ENCODE results near the gene LONP1.

LONP1 gene

DNA sequence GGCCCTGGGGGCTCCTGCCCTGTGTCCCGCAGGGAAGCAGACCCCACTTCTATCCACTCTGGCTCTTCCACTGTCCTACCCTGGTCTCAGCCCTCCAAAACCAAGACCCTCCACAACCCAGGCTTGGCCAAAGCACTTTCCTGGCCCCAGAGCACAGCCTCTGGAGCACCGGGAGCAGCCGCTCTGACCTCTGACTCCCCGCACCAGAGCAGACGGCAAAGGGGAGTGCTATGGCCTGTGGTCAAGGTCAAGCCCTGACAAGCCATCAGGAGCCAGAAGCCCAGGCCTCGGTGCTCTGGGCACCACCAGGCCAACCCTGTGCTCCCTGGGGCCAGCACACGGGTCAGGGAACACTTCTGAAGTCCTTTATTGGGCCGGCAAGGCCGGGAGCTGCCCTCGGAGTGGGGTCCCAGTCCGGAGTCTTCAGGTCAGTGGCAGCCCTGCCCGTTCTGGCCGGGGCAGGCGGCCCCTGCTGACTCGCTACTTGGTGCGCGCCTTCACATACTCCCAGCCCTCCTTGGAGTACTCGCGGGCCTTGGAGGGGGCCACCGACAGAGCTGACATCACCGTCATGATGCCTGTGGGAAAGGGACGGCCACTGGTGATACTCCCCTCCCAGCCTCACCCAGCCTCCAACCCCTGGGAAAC lies 41.8 kb downstream of the LONP1 start:
- DNase-seq (ENCODE audit: low read depth): no peak

GRCh38 chr19:5677580-5677979 lies 42.4 kb downstream of the LONP1 start:
- no peak for DNase-seq (ENCODE audit: low read depth)

DNA sequence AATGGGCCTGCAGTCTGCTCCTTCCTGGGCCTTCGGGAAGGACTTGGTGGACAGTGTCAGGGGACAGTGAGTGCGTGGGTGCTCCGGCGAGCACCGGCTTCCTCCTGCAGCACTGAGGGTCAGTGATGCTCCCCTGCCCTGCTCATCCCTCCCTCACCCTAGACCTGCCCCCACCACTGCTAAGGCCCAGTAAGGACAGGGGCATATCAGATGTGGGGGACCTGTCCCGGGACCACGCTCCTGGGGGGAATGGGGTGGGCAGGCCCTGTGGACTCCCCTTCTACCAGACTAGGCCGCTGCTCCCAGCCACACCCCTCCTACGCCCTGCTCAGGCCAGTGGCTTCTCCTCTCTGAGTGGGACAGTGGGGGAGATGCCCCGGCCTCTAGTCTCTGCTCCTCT lies 42.8 kb downstream of the LONP1 start:
- DNase-seq (ENCODE audit: low read depth): no peak

- no peak for DNase-seq (ENCODE audit: low read depth)
Measured at GRCh38 chr19:5676772-5677105, 43.2 kb downstream of the LONP1 start.

- DNase-seq (ENCODE audit: low read depth): no peak
Measured at GRCh38 chr19:5676105-5676771, 43.7 kb downstream of the LONP1 start.

DNA sequence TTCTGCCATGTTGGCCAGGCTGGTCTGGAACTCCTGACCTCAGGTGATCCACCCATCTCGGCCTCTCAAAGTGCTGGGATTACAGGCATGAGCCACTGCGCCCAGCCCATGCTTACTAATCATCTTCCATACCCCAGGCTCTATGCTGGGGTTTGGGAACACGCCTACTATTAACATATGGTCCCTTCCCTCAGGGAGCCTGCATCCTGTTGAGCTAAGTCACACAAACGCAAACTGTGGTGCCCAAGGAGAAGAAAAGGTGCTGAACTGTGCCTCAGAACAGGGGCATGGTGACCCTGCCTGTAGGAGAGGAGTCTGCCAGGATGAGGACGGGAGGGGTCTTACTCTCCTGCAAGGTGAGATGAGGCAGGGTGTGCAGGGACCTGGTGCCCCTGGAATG lies 45.2 kb downstream of the LONP1 start:
- DNase-seq (ENCODE audit: low read depth): no peak

- DNase-seq (ENCODE audit: low read depth): no peak
Measured at GRCh38 chr19:5673752-5674151, 46.2 kb downstream of the LONP1 start.

DNA sequence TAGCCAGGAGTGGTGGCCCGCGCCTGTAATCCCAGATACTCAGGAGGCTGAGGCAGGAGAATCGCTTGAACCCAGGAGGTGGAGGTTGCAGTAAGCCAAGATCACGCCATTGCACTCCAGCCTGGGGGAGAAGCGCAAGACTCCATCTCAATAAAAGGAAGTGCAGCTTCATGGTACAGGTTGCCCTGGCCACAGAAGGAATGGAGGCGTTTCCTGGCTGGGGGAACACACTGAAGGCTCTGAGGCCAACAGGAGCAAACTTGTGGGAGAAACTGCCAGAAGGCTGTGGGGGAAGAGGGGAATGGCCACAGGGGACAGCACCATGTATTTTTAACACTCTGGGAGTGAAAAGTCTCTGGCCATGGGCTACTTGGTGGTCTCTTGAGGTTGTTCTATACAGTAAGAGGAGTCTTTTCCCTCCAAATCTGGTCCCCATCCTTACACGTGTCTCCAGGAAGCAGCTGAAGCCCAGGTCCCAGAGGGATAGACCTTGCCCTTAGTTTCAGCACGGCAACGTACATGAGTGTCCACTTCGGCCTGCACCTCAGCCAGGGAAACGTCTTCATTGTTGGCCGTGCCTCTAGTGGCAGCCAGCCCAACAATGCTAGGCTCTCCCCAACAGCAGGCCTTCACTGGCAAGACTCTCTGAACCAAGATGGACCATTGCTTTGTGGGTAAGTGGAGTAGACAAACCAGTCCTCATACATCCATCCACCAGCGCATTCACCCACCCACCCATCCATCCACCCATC lies 47.1 kb downstream of the LONP1 start:
- DNase-seq (ENCODE audit: low read depth): no peak

- DNase-seq (ENCODE audit: low read depth): no peak
Measured at GRCh38 chr19:5671600-5671999, 48.3 kb downstream of the LONP1 start.

GRCh38 chr19:5669212-5669611 lies 50.7 kb downstream of the LONP1 start:
- DNase-seq (ENCODE audit: low read depth): no peak

DNA sequence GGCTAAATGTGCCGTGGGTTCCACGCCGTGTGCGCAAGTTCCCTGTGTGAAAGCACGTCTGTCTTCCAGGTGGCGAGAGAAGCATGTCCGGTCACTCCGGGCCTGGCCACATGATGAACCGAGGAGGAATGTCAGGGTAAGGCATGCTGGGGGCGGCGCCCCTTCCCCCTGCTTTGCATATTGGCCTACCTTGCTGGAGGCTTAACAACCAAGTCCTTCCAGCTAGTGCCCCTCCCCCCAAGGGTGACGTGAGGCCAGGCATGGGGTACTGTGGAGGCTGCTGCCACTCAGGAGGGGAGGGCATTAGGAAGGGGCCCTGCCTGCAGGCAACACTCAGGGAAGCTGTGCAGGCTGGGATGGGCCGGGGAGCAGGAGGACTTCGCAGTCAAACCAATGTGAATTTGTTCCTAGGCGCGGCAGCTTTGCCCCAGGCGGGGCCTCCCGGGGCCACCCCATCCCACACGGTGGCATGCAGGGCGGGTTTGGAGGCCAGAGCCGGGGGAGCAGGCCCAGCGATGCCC lies 52.1 kb downstream of the LONP1 start:
- DNase-seq (ENCODE audit: low read depth): no peak

GRCh38 chr19:5666921-5667610 lies 52.9 kb downstream of the LONP1 start:
- no peak for DNase-seq (ENCODE audit: low read depth)

DNA sequence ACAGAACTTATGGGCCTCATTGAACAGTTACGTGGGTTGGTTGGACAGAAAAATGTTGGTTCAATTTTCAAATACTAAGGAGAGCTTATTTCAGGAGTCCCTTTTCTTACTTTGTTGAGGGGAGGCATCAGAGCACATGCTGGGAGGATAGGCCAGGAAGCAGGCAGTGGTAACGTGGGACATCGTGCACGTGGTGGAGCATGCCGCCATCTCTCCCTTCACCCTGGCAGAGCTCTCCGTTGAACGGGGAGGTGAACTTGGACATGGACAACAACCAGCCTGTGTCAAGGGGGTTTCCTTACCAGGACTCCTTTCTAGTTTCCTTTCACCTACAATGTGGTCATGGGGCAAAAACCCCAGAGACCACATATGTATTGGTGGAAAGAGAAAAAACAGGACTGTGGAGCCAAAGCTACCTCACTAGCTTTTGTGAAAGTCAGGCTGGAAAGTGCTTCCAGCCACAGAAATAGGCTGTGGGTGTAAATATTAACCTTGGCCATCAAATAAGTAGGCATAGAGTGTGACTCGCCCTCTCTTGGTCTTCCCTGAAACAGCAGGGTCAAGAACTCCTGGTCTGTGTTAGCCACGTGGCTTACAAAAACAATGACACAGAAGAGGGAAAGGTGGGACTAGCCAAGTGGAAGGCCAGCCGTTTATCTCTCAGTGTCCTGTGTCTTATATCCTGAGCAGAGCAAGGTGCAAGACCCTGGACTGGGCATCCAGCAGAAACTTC lies 54.0 kb downstream of the LONP1 start:
- DNase-seq (ENCODE audit: low read depth): no peak

GRCh38 chr19:5664515-5664914 lies 55.4 kb downstream of the LONP1 start:
- DNase-seq (ENCODE audit: low read depth): no peak

- no peak for DNase-seq (ENCODE audit: low read depth)
Measured at GRCh38 chr19:5663904-5664303, 56.0 kb downstream of the LONP1 start.

- no peak for DNase-seq (ENCODE audit: low read depth)
Measured at GRCh38 chr19:5661483-5661882, 58.5 kb downstream of the LONP1 start.

- no peak for DNase-seq (ENCODE audit: low read depth)
Measured at GRCh38 chr19:5655412-5655811, 64.5 kb downstream of the LONP1 start.

DNA sequence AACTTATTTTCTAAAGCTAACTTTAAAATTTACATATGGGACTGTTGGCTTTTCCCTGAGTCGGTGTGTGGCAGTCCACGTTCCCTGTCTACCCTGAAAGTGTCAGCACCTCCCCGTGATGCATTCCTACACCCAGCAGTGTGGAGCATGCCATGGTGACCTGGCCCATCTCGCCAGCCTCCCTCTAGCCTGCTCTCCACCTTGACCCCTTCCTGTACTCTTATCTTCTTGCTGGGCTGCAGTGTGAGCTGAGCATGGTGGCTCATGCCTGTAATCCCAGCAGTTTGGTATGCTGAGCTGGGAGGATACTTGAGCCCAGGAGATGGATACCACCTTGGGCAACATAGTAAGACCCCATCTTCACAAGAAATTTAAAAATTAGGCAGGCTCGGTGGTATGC lies 65.0 kb downstream of the LONP1 start:
- no peak for DNase-seq (ENCODE audit: low read depth)

- DNase-seq (ENCODE audit: low read depth): no peak
Measured at GRCh38 chr19:5652261-5652660, 67.7 kb downstream of the LONP1 start.

DNA sequence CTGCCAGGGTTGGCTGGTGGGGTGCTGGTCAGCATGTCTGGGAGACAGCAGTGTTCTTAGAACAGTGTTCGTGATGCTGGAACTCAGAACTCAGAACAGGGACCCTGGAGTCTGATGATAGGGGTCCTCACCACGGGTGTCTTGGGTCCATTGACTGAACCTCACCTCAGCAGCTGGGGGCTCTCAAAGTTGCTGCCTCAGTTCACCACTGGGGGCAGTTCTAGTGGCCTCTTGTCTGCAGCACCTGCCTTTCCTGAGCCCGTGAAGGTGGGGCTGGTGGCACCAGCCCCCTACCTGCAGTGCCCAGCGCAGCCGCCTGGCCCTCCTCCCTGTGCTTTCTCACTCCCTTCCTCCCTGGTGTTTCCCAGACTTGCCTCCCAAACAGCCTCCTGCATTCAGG lies 68.6 kb downstream of the LONP1 start:
- no peak for DNase-seq (ENCODE audit: low read depth)

GRCh38 chr19:5648464-5648863 lies 71.5 kb downstream of the LONP1 start:
- no peak for DNase-seq (ENCODE audit: low read depth)

- DNase-seq (ENCODE audit: low read depth): no peak
Measured at GRCh38 chr19:5646703-5647102, 73.2 kb downstream of the LONP1 start.
